PC-3 (cell line): ENCODE measurements around the gene LGALS7B.
"Not testable (repeated sequence)": the region's sequence is repeated elsewhere in the genome, so short reads cannot be mapped to it uniquely, and the experiment has no call there.

Experiments used
- CTCF ChIP-seq: fragments of 300-600 bp; sonication (generic); conservative IDR thresholded peaks from 2 replicates; pipeline ENCODE4 v1.5.1; 2017; ENCODE audit warnings: antibody characterized with exemption, low read depth, mild to moderate bottlenecking, low read length
- EZH2 ChIP-seq: fragments of 300-600 bp; sonication (generic); IDR thresholded peaks from one replicate; pipeline ENCODE4 v1.6.1; 2017; ENCODE audit warnings: antibody characterized with exemption, mild to moderate bottlenecking, low read length; ENCODE audit not compliant: unreplicated experiment
- EZH2phosphoT487 ChIP-seq: fragments of 300-600 bp; sonication (generic); IDR thresholded peaks from 2 replicates; pipeline ENCODE4 v1.6.1; 2018; ENCODE audit warnings: mild to moderate bottlenecking, antibody characterized with exemption, low read length, borderline replicate concordance

GRCh38 chr19:38790507-38791403, 1.8 kb downstream of the LGALS7B start:
- TF ChIP-seq EZH2, CTCF, EZH2phosphoT487: not testable (repeated sequence)
